GM12864 (cell line): ENCODE measurements around the gene HMGB1.
A peak's percentile ranks its signal among the peaks of the same experiment; 100 is the strongest.

Source experiments
- DNase-seq: peaks from one replicate; pipeline ENCODE4 v3.0.0-alpha.2; 2011; ENCODE audit warnings: low read depth
- H3K4me3 ChIP-seq: 2 replicates; pipeline ENCODE4 v1.5.1; 2011; ENCODE audit warnings: mild to moderate bottlenecking, low read depth, low read length, control low read depth
- CTCF ChIP-seq: IDR thresholded peaks from 2 replicates; pipeline ENCODE4 v1.5.1; 2011; ENCODE audit warnings: low read depth, mild to moderate bottlenecking, moderate library complexity, low read length, control low read depth, inconsistent platforms; ENCODE audit errors: missing control alignments

Gene HMGB1

GRCh38 chr13:30435911-30436451, 29.8 kb downstream of the HMGB1 start:
- no peak for TF ChIP-seq CTCF
- DNase-seq: no peak
- no peak overlapping the region for H3K4me3 ChIP-seq

GRCh38 chr13:30431269-30431940, 34.3 kb downstream of the HMGB1 start:
- no peak overlapping the region for H3K4me3 ChIP-seq
- DNase-seq: no peak
- TF ChIP-seq CTCF: no peak

GRCh38 chr13:30429721-30430694, 35.7 kb downstream of the HMGB1 start:
- no peak for TF ChIP-seq CTCF
- no peak for DNase-seq
- no peak overlapping the region for H3K4me3 ChIP-seq

- TF ChIP-seq CTCF: no peak
- no peak overlapping the region for H3K4me3 ChIP-seq
These were observed 36.5 kb downstream of the HMGB1 start for GRCh38 chr13:30429235-30429634.

GRCh38 chr13:30423891-30424290, 41.8 kb downstream of the HMGB1 start:
- no peak for TF ChIP-seq CTCF
- no peak for DNase-seq
- H3K4me3 ChIP-seq: no peak overlapping the region

More at GRCh38 chr13:30429235-30429634, 36.5 kb downstream of the HMGB1 start:
- DNase-seq: no peak

- H3K4me3 ChIP-seq: peak within 1 kb of the TSS; percentile 54
- no peak for DNase-seq
- TF ChIP-seq CTCF: no peak
These were observed 43.5 kb downstream of the HMGB1 start, which contains the start of gene UBE2L5 for GRCh38 chr13:30422054-30422839. Gene UBE2L5 (plus strand): TSS chr13:30422493. CDS start chr13:30427991, 5,498 bp downstream.
